GM18498 (cell line): ENCODE data around the gene GINS1.
"Not testable (repeated sequence)": the region's sequence is repeated elsewhere in the genome, so short reads cannot be mapped to it uniquely, and the experiment has no call there.

Source experiments
- ATAC-seq: cut with Tn5 transposase; IDR thresholded peaks from one replicate; pipeline ENCODE4 v1.9.1; 2021; ENCODE audit warnings: mild to moderate bottlenecking, moderate library complexity; ENCODE audit not compliant: unreplicated experiment

Gene GINS1

GRCh38 chr20:25389858-25390537 lies 17.5 kb upstream of the GINS1 start:
- peak; percentile 34 for ATAC-seq

- ATAC-seq: peak; percentile 92
Measured at GRCh38 chr20:25390538-25391528, 16.6 kb upstream of the GINS1 start, which contains the start of gene ABHD12. Gene ABHD12, minus strand, starts transcription at chr20:25390835. Its CDS starts 132 bp downstream, at chr20:25390703.

- no peak for ATAC-seq
Measured at GRCh38 chr20:25394276-25394675, 13.2 kb upstream of the GINS1 start.

- ATAC-seq: no peak
Measured at GRCh38 chr20:25394996-25395395, 12.5 kb upstream of the GINS1 start.

GRCh38 chr20:25397096-25397495 lies 10.4 kb upstream of the GINS1 start:
- ATAC-seq: no peak

GRCh38 chr20:25397821-25398220 lies 9.7 kb upstream of the GINS1 start:
- no peak for ATAC-seq

GRCh38 chr20:25398376-25399036 lies 9.0 kb upstream of the GINS1 start:
- ATAC-seq: no peak

GRCh38 chr20:25399037-25399430 lies 8.4 kb upstream of the GINS1 start:
- no peak for ATAC-seq

GRCh38 chr20:25400291-25400732 lies 7.2 kb upstream of the GINS1 start:
- not testable (repeated sequence) for ATAC-seq

GRCh38 chr20:25402583-25402982 lies 4.9 kb upstream of the GINS1 start:
- ATAC-seq: no peak

GRCh38 chr20:25408170-25408547 lies 686 bp downstream of the GINS1 start:
- ATAC-seq: no peak

GRCh38 chr20:25408890-25409289 lies 1.4 kb downstream of the GINS1 start:
- ATAC-seq: no peak

GRCh38 chr20:25418776-25419175 lies 11.3 kb downstream of the GINS1 start:
- no peak for ATAC-seq

GRCh38 chr20:25421102-25421501 lies 13.6 kb downstream of the GINS1 start:
- ATAC-seq: no peak

GRCh38 chr20:25422032-25422431 lies 14.6 kb downstream of the GINS1 start:
- ATAC-seq: no peak

GRCh38 chr20:25424536-25424935 lies 17.1 kb downstream of the GINS1 start:
- ATAC-seq: no peak

- ATAC-seq: no peak
Measured at GRCh38 chr20:25437153-25437581, 29.7 kb downstream of the GINS1 start.

GRCh38 chr20:25439328-25439727 lies 31.9 kb downstream of the GINS1 start:
- no peak for ATAC-seq

- ATAC-seq: no peak
Measured at GRCh38 chr20:25444556-25444955, 37.1 kb downstream of the GINS1 start.

GRCh38 chr20:25447671-25448070 lies 40.2 kb downstream of the GINS1 start:
- ATAC-seq: no peak

GRCh38 chr20:25452333-25452732 lies 44.9 kb downstream of the GINS1 start:
- no peak for ATAC-seq
